Colonic mucosa (tissue), 4 donors: Measurements from ENCODE around the gene KRT74. TPM values are rescaled to one million over a fixed set of nuclear protein-coding genes. Genes with fewer than 3 reads are reported as not detected.

ENCODE experiments used
- DNase-seq: peaks from one replicate; pipeline ENCODE4 v3.0.0-alpha.2; 2020
- H3K27ac ChIP-seq: fragments of 200-600 bp; one replicate; pipeline ENCODE4 v1.8.0; 2021
- H3K27me3 ChIP-seq: fragments of 200-600 bp; one replicate; pipeline ENCODE4 v1.8.0; 2021
- H3K36me3 ChIP-seq: fragments of 200-600 bp; one replicate; pipeline ENCODE4 v1.8.0; 2021
- H3K4me1 ChIP-seq: fragments of 200-600 bp; one replicate; pipeline ENCODE4 v1.8.0; 2021; ENCODE audit warnings: mild to moderate bottlenecking
- H3K4me3 ChIP-seq: fragments of 200-600 bp; one replicate; pipeline ENCODE4 v1.8.0; 2021
- H3K9ac ChIP-seq, 2 donors: one replicate each; pipeline ENCODE4 v1.7.0; 2013; ENCODE audit warnings: control low read depth in 2 of 2, low read depth in 2 of 2, low read length in 2 of 2
- H3K9me3 ChIP-seq: fragments of 200-600 bp; one replicate; pipeline ENCODE4 v1.8.0; 2021
- CTCF ChIP-seq: fragments of 200-600 bp; IDR thresholded peaks from one replicate; pipeline ENCODE4 v1.8.0; 2022; ENCODE audit warnings: antibody characterized with exemption, mild to moderate bottlenecking
- intact Hi-C: fragments of 100-400 bp; cut with DNase I; formaldehyde crosslinking; loops from one replicate; pipeline ENCODE4 v1.14.1; 2022
- total RNA-seq, 2 donors: library from RNA; stranded (reverse); fragmentation: NEBNext Ultra II Directional in 1 of 2; extraction: Animal tissue kit (Norgen Biotek cat#: 25700) in 1 of 2; gene quantifications; one replicate each; pipeline ENCODE4 v1.2.1, GENCODE V29; 2021
- donor health status: healthy.
- donor health status: DM: no; HTN: no; CAD: no.
- donor health status: DM: no; HTN: no; CAD: no.

KRT74 gene
- total RNA-seq, 2 donors from 2014 or later, result not detected

GRCh38 chr12:52517888-52518287 lies 55.8 kb downstream of the KRT74 start:
- Histone ChIP-seq H3K27ac (no peak overlapping the region), H3K4me1 (no peaks in the 10 kb centered on the region), H3K36me3 (no peaks in the 10 kb centered on the region), H3K4me3 (no peak overlapping the region), H3K9me3 (no peaks in the 10 kb centered on the region), H3K27me3 (no peaks in the 10 kb centered on the region), H3K9ac (no peak overlapping the region)
- peak; percentile 6 for DNase-seq
- TF ChIP-seq CTCF, result no peak
- intact Hi-C loops, result no loop called here

GRCh38 chr12:52517005-52517835 lies 56.4 kb downstream of the KRT74 start:
- DNase-seq, result peak; percentile 5
- H3K27ac ChIP-seq, result no peak overlapping the region
- no peaks in the 10 kb centered on the region for H3K27me3 ChIP-seq
- no peaks in the 10 kb centered on the region for H3K4me1 ChIP-seq
- no peak overlapping the region for H3K9ac ChIP-seq
- no peak overlapping the region for H3K4me3 ChIP-seq
- intact Hi-C loops, result no loop called here
- no peaks in the 10 kb centered on the region for H3K36me3 ChIP-seq
- TF ChIP-seq CTCF, result no peak
- H3K9me3 ChIP-seq, result no peaks in the 10 kb centered on the region

- no peak overlapping the region for H3K9ac ChIP-seq
- peak; percentile 10 for DNase-seq
- intact Hi-C loops, result no loop called here
- no peak overlapping the region for H3K4me3 ChIP-seq
- H3K27me3 ChIP-seq, result no peaks in the 10 kb centered on the region
- no peak for TF ChIP-seq CTCF
- no peaks in the 10 kb centered on the region for H3K36me3 ChIP-seq
- no peaks in the 10 kb centered on the region for H3K4me1 ChIP-seq
- no peak overlapping the region for H3K27ac ChIP-seq
- no peaks in the 10 kb centered on the region for H3K9me3 ChIP-seq
Measured at GRCh38 chr12:52515927-52516831, 57.5 kb downstream of the KRT74 start.

Other genes with a start within 250 kb of the KRT74 start
- not detected for gene KRT85, start 206.4 kb downstream of the KRT74 start, total RNA-seq
- not detected for gene KRT84, start 188.2 kb downstream of the KRT74 start, total RNA-seq
- gene KRT82, start 167.5 kb downstream of the KRT74 start, total RNA-seq, result not detected
- under 1 TPM in 1 of 2 donors, not detected in 1; 0.10 TPM for gene KRT75, start 139.5 kb downstream of the KRT74 start, total RNA-seq
- 1 to 10 TPM in 1 of 2 donors, under 1 TPM in 1; 0.13 to 1.4 TPM for gene KRT6B, start 121.7 kb downstream of the KRT74 start, total RNA-seq
- not detected for gene KRT6C, start 100.0 kb downstream of the KRT74 start, total RNA-seq
- gene KRT6A, start 80.6 kb downstream of the KRT74 start, total RNA-seq, result not detected
- not detected for gene KRT5, start 53.4 kb downstream of the KRT74 start, total RNA-seq
- gene KRT71, start 20.7 kb downstream of the KRT74 start, total RNA-seq, result not detected
- under 1 TPM in 1 of 2 donors, not detected in 1; 0.25 TPM for gene KRT72, start 27.6 kb upstream of the KRT74 start, total RNA-seq
- gene KRT73, start 44.7 kb upstream of the KRT74 start, total RNA-seq, result not detected
- not detected for gene KRT2, start 78.4 kb upstream of the KRT74 start, total RNA-seq
- gene KRT1, start 106.6 kb upstream of the KRT74 start, total RNA-seq, result 1 to 10 TPM in 1 of 2 donors, not detected in 1; 1.2 TPM
- gene KRT77, start 129.7 kb upstream of the KRT74 start, total RNA-seq, result not detected
- not detected for gene KRT76, start 203.5 kb upstream of the KRT74 start, total RNA-seq
- gene KRT3, start 222.3 kb upstream of the KRT74 start, total RNA-seq, result not detected
- gene KRT4, start 240.3 kb upstream of the KRT74 start, total RNA-seq, result not detected